ENCODE measurements around the gene NARS2.

The NARS2 gene

GRCh38 chr11:78405805-78406204 is 168.9 kb downstream of the NARS2 start:
- Histone ChIP-seq H3K36me3 (ENCODE audit: control insufficient read depth in 1 of 2, insufficient read depth in 2 of 2, low read length in 2 of 2) (no peaks in the 10 kb centered on the region), H3K27me3 (ENCODE audit: control insufficient read depth in 1 of 2, insufficient read depth in 2 of 2, low read length in 2 of 2) (no peaks in the 10 kb centered on the region), H3K27ac (ENCODE audit: low read depth, low read length) (no peak overlapping the region), H3K4me1 (ENCODE audit: control insufficient read depth in 1 of 2, insufficient read depth in 2 of 2, low read length in 2 of 2) (no peaks in the 10 kb centered on the region), H3K4me3 (ENCODE audit: low read depth in 1 of 2, low read length in 2 of 2) (no peak overlapping the region), H3K9me3 (ENCODE audit: control insufficient read depth in 1 of 2, low read length in 2 of 2) (peaks cover 0 to 2% of the 10 kb centered on the region in 2 donors), H3K9ac (ENCODE audit: low read depth in 1 of 2, low read length in 2 of 2) (no peak overlapping the region)

- H3K9me3 ChIP-seq (ENCODE audit: control insufficient read depth in 1 of 2, low read length in 2 of 2), result no peaks in the 10 kb centered on the region
- no peaks in the 10 kb centered on the region for H3K36me3 ChIP-seq (ENCODE audit: control insufficient read depth in 1 of 2, insufficient read depth in 2 of 2, low read length in 2 of 2)
- H3K4me1 ChIP-seq (ENCODE audit: control insufficient read depth in 1 of 2, insufficient read depth in 2 of 2, low read length in 2 of 2), result no peaks in the 10 kb centered on the region
- H3K9ac ChIP-seq (ENCODE audit: low read depth in 1 of 2, low read length in 2 of 2), result no peak overlapping the region
- no peak overlapping the region for H3K4me3 ChIP-seq (ENCODE audit: low read depth in 1 of 2, low read length in 2 of 2)
- no peak overlapping the region for H3K27ac ChIP-seq (ENCODE audit: low read depth, low read length)
- no peaks in the 10 kb centered on the region for H3K27me3 ChIP-seq (ENCODE audit: control insufficient read depth in 1 of 2, insufficient read depth in 2 of 2, low read length in 2 of 2)
Observed at GRCh38 chr11:78403781-78404180, 170.9 kb downstream of the NARS2 start.

GRCh38 chr11:78402847-78403246 is 171.8 kb downstream of the NARS2 start:
- no peaks in the 10 kb centered on the region for H3K4me1 ChIP-seq (ENCODE audit: control insufficient read depth in 1 of 2, insufficient read depth in 2 of 2, low read length in 2 of 2)
- H3K27me3 ChIP-seq (ENCODE audit: control insufficient read depth in 1 of 2, insufficient read depth in 2 of 2, low read length in 2 of 2), result no peaks in the 10 kb centered on the region
- no peaks in the 10 kb centered on the region for H3K9me3 ChIP-seq (ENCODE audit: control insufficient read depth in 1 of 2, low read length in 2 of 2)
- no peaks in the 10 kb centered on the region for H3K36me3 ChIP-seq (ENCODE audit: control insufficient read depth in 1 of 2, insufficient read depth in 2 of 2, low read length in 2 of 2)
- H3K4me3 ChIP-seq (ENCODE audit: low read depth in 1 of 2, low read length in 2 of 2), result no peak overlapping the region
- H3K9ac ChIP-seq (ENCODE audit: low read depth in 1 of 2, low read length in 2 of 2), result no peak overlapping the region
- no peak overlapping the region for H3K27ac ChIP-seq (ENCODE audit: low read depth, low read length)

- no peak overlapping the region for H3K4me3 ChIP-seq (ENCODE audit: low read depth in 1 of 2, low read length in 2 of 2)
- H3K4me1 ChIP-seq (ENCODE audit: control insufficient read depth in 1 of 2, insufficient read depth in 2 of 2, low read length in 2 of 2), result peaks cover 0 to 9% of the 10 kb centered on the region in 2 donors
- H3K27me3 ChIP-seq (ENCODE audit: control insufficient read depth in 1 of 2, insufficient read depth in 2 of 2, low read length in 2 of 2), result no peaks in the 10 kb centered on the region
- no peaks in the 10 kb centered on the region for H3K36me3 ChIP-seq (ENCODE audit: control insufficient read depth in 1 of 2, insufficient read depth in 2 of 2, low read length in 2 of 2)
- no peaks in the 10 kb centered on the region for H3K9me3 ChIP-seq (ENCODE audit: control insufficient read depth in 1 of 2, low read length in 2 of 2)
- no peak overlapping the region for H3K9ac ChIP-seq (ENCODE audit: low read depth in 1 of 2, low read length in 2 of 2)
- H3K27ac ChIP-seq (ENCODE audit: low read depth, low read length), result no peak overlapping the region
Observed at GRCh38 chr11:78400702-78401101, 174.0 kb downstream of the NARS2 start.

- H3K9ac ChIP-seq (ENCODE audit: low read depth in 1 of 2, low read length in 2 of 2), result no peak overlapping the region
- no peaks in the 10 kb centered on the region for H3K9me3 ChIP-seq (ENCODE audit: control insufficient read depth in 1 of 2, low read length in 2 of 2)
- H3K27me3 ChIP-seq (ENCODE audit: control insufficient read depth in 1 of 2, insufficient read depth in 2 of 2, low read length in 2 of 2), result no peaks in the 10 kb centered on the region
- peaks cover 0 to 14% of the 10 kb centered on the region in 2 donors for H3K4me1 ChIP-seq (ENCODE audit: control insufficient read depth in 1 of 2, insufficient read depth in 2 of 2, low read length in 2 of 2)
- no peak overlapping the region for H3K4me3 ChIP-seq (ENCODE audit: low read depth in 1 of 2, low read length in 2 of 2)
- no peaks in the 10 kb centered on the region for H3K36me3 ChIP-seq (ENCODE audit: control insufficient read depth in 1 of 2, insufficient read depth in 2 of 2, low read length in 2 of 2)
- H3K27ac ChIP-seq (ENCODE audit: low read depth, low read length), result no peak overlapping the region
Observed at GRCh38 chr11:78400116-78400515, 174.5 kb downstream of the NARS2 start.

GRCh38 chr11:78399136-78399535 is 175.5 kb downstream of the NARS2 start:
- Histone ChIP-seq H3K27ac (ENCODE audit: low read depth, low read length) (no peak overlapping the region), H3K4me1 (ENCODE audit: control insufficient read depth in 1 of 2, insufficient read depth in 2 of 2, low read length in 2 of 2) (peaks cover 0 to 14% of the 10 kb centered on the region in 2 donors), H3K9me3 (ENCODE audit: control insufficient read depth in 1 of 2, low read length in 2 of 2) (no peaks in the 10 kb centered on the region), H3K4me3 (ENCODE audit: low read depth in 1 of 2, low read length in 2 of 2) (no peak overlapping the region), H3K27me3 (ENCODE audit: control insufficient read depth in 1 of 2, insufficient read depth in 2 of 2, low read length in 2 of 2) (no peaks in the 10 kb centered on the region), H3K36me3 (ENCODE audit: control insufficient read depth in 1 of 2, insufficient read depth in 2 of 2, low read length in 2 of 2) (no peaks in the 10 kb centered on the region), H3K9ac (ENCODE audit: low read depth in 1 of 2, low read length in 2 of 2) (no peak overlapping the region)

GRCh38 chr11:78398715-78399114 is 175.9 kb downstream of the NARS2 start:
- Histone ChIP-seq H3K4me3 (ENCODE audit: low read depth in 1 of 2, low read length in 2 of 2) (no peak overlapping the region), H3K4me1 (ENCODE audit: control insufficient read depth in 1 of 2, insufficient read depth in 2 of 2, low read length in 2 of 2) (peaks cover 0 to 14% of the 10 kb centered on the region in 2 donors), H3K9ac (ENCODE audit: low read depth in 1 of 2, low read length in 2 of 2) (no peak overlapping the region), H3K27ac (ENCODE audit: low read depth, low read length) (no peak overlapping the region), H3K27me3 (ENCODE audit: control insufficient read depth in 1 of 2, insufficient read depth in 2 of 2, low read length in 2 of 2) (no peaks in the 10 kb centered on the region), H3K9me3 (ENCODE audit: control insufficient read depth in 1 of 2, low read length in 2 of 2) (no peaks in the 10 kb centered on the region), H3K36me3 (ENCODE audit: control insufficient read depth in 1 of 2, insufficient read depth in 2 of 2, low read length in 2 of 2) (no peaks in the 10 kb centered on the region)

GRCh38 chr11:78397398-78397797 is 177.3 kb downstream of the NARS2 start:
- H3K27me3 ChIP-seq (ENCODE audit: control insufficient read depth in 1 of 2, insufficient read depth in 2 of 2, low read length in 2 of 2), result no peaks in the 10 kb centered on the region
- H3K27ac ChIP-seq (ENCODE audit: low read depth, low read length), result no peak overlapping the region
- no peak overlapping the region for H3K4me3 ChIP-seq (ENCODE audit: low read depth in 1 of 2, low read length in 2 of 2)
- H3K36me3 ChIP-seq (ENCODE audit: control insufficient read depth in 1 of 2, insufficient read depth in 2 of 2, low read length in 2 of 2), result no peaks in the 10 kb centered on the region
- H3K9me3 ChIP-seq (ENCODE audit: control insufficient read depth in 1 of 2, low read length in 2 of 2), result no peaks in the 10 kb centered on the region
- no peak overlapping the region for H3K9ac ChIP-seq (ENCODE audit: low read depth in 1 of 2, low read length in 2 of 2)
- peaks cover 0 to 14% of the 10 kb centered on the region in 2 donors for H3K4me1 ChIP-seq (ENCODE audit: control insufficient read depth in 1 of 2, insufficient read depth in 2 of 2, low read length in 2 of 2)

GRCh38 chr11:78395597-78395996 is 179.1 kb downstream of the NARS2 start:
- H3K4me1 ChIP-seq (ENCODE audit: control insufficient read depth in 1 of 2, insufficient read depth in 2 of 2, low read length in 2 of 2), result peaks cover 0 to 17% of the 10 kb centered on the region in 2 donors

GRCh38 chr11:78392854-78393253 is 181.8 kb downstream of the NARS2 start:
- no peaks in the 10 kb centered on the region for H3K36me3 ChIP-seq (ENCODE audit: control insufficient read depth in 1 of 2, insufficient read depth in 2 of 2, low read length in 2 of 2)
- H3K9ac ChIP-seq (ENCODE audit: low read depth in 1 of 2, low read length in 2 of 2), result no peak overlapping the region
- H3K9me3 ChIP-seq (ENCODE audit: control insufficient read depth in 1 of 2, low read length in 2 of 2), result no peaks in the 10 kb centered on the region
- no peak overlapping the region for H3K4me3 ChIP-seq (ENCODE audit: low read depth in 1 of 2, low read length in 2 of 2)
- peaks cover 0 to 17% of the 10 kb centered on the region in 2 donors for H3K4me1 ChIP-seq (ENCODE audit: control insufficient read depth in 1 of 2, insufficient read depth in 2 of 2, low read length in 2 of 2)
- no peak overlapping the region for H3K27ac ChIP-seq (ENCODE audit: low read depth, low read length)
- H3K27me3 ChIP-seq (ENCODE audit: control insufficient read depth in 1 of 2, insufficient read depth in 2 of 2, low read length in 2 of 2), result no peaks in the 10 kb centered on the region

More at GRCh38 chr11:78395597-78395996, 179.1 kb downstream of the NARS2 start:
- Histone ChIP-seq H3K27me3 (ENCODE audit: control insufficient read depth in 1 of 2, insufficient read depth in 2 of 2, low read length in 2 of 2) (no peaks in the 10 kb centered on the region), H3K9me3 (ENCODE audit: control insufficient read depth in 1 of 2, low read length in 2 of 2) (no peaks in the 10 kb centered on the region), H3K27ac (ENCODE audit: low read depth, low read length) (no peak overlapping the region), H3K36me3 (ENCODE audit: control insufficient read depth in 1 of 2, insufficient read depth in 2 of 2, low read length in 2 of 2) (no peaks in the 10 kb centered on the region), H3K9ac (ENCODE audit: low read depth in 1 of 2, low read length in 2 of 2) (no peak overlapping the region), H3K4me3 (ENCODE audit: low read depth in 1 of 2, low read length in 2 of 2) (no peak overlapping the region)

GRCh38 chr11:78391424-78391823 is 183.2 kb downstream of the NARS2 start:
- no peaks in the 10 kb centered on the region for H3K9me3 ChIP-seq (ENCODE audit: control insufficient read depth in 1 of 2, low read length in 2 of 2)
- H3K27me3 ChIP-seq (ENCODE audit: control insufficient read depth in 1 of 2, insufficient read depth in 2 of 2, low read length in 2 of 2), result no peaks in the 10 kb centered on the region
- no peak overlapping the region for H3K4me3 ChIP-seq (ENCODE audit: low read depth in 1 of 2, low read length in 2 of 2)
- no peak overlapping the region for H3K9ac ChIP-seq (ENCODE audit: low read depth in 1 of 2, low read length in 2 of 2)
- H3K36me3 ChIP-seq (ENCODE audit: control insufficient read depth in 1 of 2, insufficient read depth in 2 of 2, low read length in 2 of 2), result no peaks in the 10 kb centered on the region
- H3K4me1 ChIP-seq (ENCODE audit: control insufficient read depth in 1 of 2, insufficient read depth in 2 of 2, low read length in 2 of 2), result peaks cover 0 to 10% of the 10 kb centered on the region in 2 donors
- no peak overlapping the region for H3K27ac ChIP-seq (ENCODE audit: low read depth, low read length)

Data from duodenal mucosa (tissue), 2 donors.